K562 (cell line): ENCODE results near the gene DPH1.

Source experiments
- CBX1 ChIP-seq: sonication (generic); IDR thresholded peaks from 2 replicates; pipeline ENCODE4 v1.6.1; 2016; ENCODE audit warnings: antibody characterized with exemption, low read depth, mild to moderate bottlenecking
- POLR2A ChIP-seq: fragments of 450-650 bp; conservative IDR thresholded peaks from 2 replicates; pipeline ENCODE4 v1.6.1; 2016
- RHOXF2B ChIP-seq: fragments of 250-450 bp; sonication (Bioruptor Pico); conservative IDR thresholded peaks from 2 replicates; pipeline ENCODE4 v1.5.1; 2021
- ZNF436 ChIP-seq: fragments of 250-450, 450-650 bp; sonication (Bioruptor Pico); formaldehyde crosslinking; IDR thresholded peaks from 2 replicates; pipeline ENCODE4 v1.7.0; 2020; ENCODE audit warnings: mild to moderate bottlenecking
- ZNF778 ChIP-seq: fragments of 450-650 bp; formaldehyde crosslinking; IDR thresholded peaks from 2 replicates; pipeline ENCODE4 v1.4.0; 2020; ENCODE audit warnings: mild to moderate bottlenecking, moderate library complexity
- TF ChIP-seq, protein P1 (sequence below), 3 experiments: IDR thresholded peaks in 2 of 3; conservative IDR thresholded peaks in 1 of 3; 2 replicates each; pipeline ENCODE4 v1.5.1; 2011 to 2012; ENCODE audit warnings: low read length in 3 of 3, mild to moderate bottlenecking in 3 of 3, control low read depth in 2 of 3, improper control_type of control experiment in 1 of 3, inconsistent platforms in 1 of 3, low read depth in 1 of 3, mixed read lengths in 1 of 3, moderate library complexity in 1 of 3; ENCODE audit not compliant: insufficient read depth in 2 of 3
- TF ChIP-seq, protein P2 (sequence below): fragments of 450-650 bp; IDR thresholded peaks from 2 replicates; pipeline ENCODE4 v1.6.1; 2018; ENCODE audit not compliant: partially characterized antibody
- TF ChIP-seq, protein P3 (sequence below): fragments of 450-650 bp; formaldehyde crosslinking; IDR thresholded peaks from 2 replicates; pipeline ENCODE4 v1.4.0; 2020; ENCODE audit warnings: mild to moderate bottlenecking, moderate library complexity
- TF ChIP-seq, protein P4 (sequence below): fragments of 450-650 bp; IDR thresholded peaks from 2 replicates; pipeline ENCODE4 v1.6.1; 2016; ENCODE audit warnings: low read depth

DNA sequence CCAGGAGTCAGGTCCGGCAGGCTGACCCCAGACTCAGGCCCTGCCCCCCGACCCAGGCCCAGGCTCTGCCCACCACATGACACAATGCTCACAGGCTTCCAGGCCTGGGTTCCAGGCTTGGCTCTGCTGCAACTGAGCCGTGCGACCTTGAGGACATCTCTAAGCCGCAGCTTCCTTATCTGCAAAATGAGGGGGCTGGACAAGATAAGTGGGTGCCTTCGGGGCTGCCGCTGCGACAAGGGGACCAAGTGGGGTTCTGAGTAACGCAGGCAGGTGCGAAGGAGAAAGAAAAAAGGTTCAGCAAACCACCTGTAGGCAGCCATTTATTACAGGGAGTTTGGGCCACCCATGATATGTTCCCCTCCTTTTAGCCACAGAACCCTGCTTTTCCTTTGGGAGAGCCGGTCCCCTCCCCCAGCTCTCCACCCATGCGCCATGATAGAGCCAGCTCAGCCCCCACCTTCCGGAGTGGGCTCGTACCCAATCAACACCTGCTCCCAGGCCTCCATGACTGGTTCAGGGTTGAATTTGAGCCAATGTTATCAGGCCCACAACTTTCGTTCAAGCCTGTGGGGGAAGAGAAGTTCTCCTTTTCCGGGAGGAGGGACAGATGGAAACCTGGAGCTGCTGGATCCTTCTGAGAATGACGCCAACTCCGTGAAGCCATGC, 43.0 kb upstream of the DPH1 start:
- TF ChIP-seq, protein P1, sequence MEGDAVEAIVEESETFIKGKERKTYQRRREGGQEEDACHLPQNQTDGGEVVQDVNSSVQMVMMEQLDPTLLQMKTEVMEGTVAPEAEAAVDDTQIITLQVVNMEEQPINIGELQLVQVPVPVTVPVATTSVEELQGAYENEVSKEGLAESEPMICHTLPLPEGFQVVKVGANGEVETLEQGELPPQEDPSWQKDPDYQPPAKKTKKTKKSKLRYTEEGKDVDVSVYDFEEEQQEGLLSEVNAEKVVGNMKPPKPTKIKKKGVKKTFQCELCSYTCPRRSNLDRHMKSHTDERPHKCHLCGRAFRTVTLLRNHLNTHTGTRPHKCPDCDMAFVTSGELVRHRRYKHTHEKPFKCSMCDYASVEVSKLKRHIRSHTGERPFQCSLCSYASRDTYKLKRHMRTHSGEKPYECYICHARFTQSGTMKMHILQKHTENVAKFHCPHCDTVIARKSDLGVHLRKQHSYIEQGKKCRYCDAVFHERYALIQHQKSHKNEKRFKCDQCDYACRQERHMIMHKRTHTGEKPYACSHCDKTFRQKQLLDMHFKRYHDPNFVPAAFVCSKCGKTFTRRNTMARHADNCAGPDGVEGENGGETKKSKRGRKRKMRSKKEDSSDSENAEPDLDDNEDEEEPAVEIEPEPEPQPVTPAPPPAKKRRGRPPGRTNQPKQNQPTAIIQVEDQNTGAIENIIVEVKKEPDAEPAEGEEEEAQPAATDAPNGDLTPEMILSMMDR (IDR thresholded peaks at IDR 0.05 in 2 of 3, conservative IDR thresholded peaks at IDR 0.05 in 1 of 3; ENCODE audit: insufficient read depth in 2 of 3, low read depth in 1 of 3, low read length in 3 of 3), result no peak
- TF ChIP-seq, protein P2, sequence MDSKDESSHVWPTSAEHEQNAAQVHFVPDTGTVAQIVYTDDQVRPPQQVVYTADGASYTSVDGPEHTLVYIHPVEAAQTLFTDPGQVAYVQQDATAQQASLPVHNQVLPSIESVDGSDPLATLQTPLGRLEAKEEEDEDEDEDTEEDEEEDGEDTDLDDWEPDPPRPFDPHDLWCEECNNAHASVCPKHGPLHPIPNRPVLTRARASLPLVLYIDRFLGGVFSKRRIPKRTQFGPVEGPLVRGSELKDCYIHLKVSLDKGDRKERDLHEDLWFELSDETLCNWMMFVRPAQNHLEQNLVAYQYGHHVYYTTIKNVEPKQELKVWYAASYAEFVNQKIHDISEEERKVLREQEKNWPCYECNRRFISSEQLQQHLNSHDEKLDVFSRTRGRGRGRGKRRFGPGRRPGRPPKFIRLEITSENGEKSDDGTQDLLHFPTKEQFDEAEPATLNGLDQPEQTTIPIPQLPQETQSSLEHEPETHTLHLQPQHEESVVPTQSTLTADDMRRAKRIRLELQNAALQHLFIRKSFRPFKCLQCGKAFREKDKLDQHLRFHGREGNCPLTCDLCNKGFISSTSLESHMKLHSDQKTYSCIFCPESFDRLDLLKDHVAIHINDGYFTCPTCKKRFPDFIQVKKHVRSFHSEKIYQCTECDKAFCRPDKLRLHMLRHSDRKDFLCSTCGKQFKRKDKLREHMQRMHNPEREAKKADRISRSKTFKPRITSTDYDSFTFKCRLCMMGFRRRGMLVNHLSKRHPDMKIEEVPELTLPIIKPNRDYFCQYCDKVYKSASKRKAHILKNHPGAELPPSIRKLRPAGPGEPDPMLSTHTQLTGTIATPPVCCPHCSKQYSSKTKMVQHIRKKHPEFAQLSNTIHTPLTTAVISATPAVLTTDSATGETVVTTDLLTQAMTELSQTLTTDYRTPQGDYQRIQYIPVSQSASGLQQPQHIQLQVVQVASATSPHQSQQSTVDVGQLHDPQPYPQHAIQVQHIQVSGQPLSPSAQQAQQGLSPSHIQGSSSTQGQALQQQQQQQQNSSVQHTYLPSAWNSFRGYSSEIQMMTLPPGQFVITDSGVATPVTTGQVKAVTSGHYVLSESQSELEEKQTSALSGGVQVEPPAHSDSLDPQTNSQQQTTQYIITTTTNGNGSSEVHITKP, result peak; percentile 69
- TF ChIP-seq ZNF436, result no peak
- TF ChIP-seq POLR2A, result no peak
- TF ChIP-seq CBX1, result no peak
- no peak for TF ChIP-seq RHOXF2B (CRISPR knock-in tag)
- no peak for TF ChIP-seq ZNF778
- TF ChIP-seq, protein P3, sequence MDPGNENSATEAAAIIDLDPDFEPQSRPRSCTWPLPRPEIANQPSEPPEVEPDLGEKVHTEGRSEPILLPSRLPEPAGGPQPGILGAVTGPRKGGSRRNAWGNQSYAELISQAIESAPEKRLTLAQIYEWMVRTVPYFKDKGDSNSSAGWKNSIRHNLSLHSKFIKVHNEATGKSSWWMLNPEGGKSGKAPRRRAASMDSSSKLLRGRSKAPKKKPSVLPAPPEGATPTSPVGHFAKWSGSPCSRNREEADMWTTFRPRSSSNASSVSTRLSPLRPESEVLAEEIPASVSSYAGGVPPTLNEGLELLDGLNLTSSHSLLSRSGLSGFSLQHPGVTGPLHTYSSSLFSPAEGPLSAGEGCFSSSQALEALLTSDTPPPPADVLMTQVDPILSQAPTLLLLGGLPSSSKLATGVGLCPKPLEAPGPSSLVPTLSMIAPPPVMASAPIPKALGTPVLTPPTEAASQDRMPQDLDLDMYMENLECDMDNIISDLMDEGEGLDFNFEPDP (CRISPR knock-in tag), result no peak
- TF ChIP-seq, protein P4, sequence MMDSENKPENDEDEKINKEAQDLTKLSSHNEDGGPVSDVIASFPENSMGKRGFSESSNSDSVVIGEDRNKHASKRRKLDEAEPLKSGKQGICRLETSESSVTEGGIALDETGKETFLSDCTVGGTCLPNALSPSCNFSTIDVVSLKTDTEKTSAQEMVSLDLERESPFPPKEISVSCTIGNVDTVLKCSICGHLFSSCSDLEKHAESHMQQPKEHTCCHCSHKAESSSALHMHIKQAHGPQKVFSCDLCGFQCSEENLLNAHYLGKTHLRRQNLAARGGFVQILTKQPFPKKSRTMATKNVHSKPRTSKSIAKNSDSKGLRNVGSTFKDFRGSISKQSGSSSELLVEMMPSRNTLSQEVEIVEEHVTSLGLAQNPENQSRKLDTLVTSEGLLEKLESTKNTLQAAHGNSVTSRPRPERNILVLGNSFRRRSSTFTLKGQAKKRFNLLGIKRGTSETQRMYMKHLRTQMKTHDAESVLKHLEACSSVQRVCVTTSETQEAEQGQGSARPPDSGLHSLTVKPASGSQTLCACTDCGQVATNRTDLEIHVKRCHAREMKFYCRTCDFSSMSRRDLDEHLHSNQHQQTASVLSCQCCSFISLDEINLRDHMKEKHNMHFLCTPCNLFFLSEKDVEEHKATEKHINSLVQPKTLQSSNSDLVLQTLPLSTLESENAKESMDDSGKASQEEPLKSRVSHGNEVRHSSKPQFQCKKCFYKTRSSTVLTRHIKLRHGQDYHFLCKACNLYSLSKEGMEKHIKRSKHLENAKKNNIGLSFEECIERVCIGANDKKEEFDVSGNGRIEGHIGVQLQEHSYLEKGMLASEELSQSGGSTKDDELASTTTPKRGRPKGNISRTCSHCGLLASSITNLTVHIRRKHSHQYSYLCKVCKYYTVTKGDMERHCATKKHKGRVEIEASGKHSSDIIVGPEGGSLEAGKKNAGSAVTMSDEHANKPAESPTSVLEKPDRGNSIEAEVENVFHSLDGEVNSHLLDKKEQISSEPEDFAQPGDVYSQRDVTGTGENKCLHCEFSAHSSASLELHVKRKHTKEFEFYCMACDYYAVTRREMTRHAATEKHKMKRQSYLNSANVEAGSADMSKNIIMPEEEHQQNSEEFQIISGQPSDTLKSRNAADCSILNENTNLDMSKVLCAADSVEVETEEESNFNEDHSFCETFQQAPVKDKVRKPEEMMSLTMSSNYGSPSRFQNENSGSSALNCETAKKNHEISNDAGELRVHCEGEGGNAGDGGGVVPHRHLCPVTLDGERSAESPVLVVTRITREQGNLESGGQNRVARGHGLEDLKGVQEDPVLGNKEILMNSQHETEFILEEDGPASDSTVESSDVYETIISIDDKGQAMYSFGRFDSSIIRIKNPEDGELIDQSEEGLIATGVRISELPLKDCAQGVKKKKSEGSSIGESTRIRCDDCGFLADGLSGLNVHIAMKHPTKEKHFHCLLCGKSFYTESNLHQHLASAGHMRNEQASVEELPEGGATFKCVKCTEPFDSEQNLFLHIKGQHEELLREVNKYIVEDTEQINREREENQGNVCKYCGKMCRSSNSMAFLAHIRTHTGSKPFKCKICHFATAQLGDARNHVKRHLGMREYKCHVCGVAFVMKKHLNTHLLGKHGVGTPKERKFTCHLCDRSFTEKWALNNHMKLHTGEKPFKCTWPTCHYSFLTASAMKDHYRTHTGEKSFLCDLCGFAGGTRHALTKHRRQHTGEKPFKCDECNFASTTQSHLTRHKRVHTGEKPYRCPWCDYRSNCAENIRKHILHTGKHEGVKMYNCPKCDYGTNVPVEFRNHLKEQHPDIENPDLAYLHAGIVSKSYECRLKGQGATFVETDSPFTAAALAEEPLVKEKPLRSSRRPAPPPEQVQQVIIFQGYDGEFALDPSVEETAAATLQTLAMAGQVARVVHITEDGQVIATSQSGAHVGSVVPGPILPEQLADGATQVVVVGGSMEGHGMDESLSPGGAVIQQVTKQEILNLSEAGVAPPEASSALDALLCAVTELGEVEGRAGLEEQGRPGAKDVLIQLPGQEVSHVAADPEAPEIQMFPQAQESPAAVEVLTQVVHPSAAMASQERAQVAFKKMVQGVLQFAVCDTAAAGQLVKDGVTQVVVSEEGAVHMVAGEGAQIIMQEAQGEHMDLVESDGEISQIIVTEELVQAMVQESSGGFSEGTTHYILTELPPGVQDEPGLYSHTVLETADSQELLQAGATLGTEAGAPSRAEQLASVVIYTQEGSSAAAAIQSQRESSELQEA, result no peak
